ENCODE measurements around the gene CHKA.

The CHKA gene

DNA sequence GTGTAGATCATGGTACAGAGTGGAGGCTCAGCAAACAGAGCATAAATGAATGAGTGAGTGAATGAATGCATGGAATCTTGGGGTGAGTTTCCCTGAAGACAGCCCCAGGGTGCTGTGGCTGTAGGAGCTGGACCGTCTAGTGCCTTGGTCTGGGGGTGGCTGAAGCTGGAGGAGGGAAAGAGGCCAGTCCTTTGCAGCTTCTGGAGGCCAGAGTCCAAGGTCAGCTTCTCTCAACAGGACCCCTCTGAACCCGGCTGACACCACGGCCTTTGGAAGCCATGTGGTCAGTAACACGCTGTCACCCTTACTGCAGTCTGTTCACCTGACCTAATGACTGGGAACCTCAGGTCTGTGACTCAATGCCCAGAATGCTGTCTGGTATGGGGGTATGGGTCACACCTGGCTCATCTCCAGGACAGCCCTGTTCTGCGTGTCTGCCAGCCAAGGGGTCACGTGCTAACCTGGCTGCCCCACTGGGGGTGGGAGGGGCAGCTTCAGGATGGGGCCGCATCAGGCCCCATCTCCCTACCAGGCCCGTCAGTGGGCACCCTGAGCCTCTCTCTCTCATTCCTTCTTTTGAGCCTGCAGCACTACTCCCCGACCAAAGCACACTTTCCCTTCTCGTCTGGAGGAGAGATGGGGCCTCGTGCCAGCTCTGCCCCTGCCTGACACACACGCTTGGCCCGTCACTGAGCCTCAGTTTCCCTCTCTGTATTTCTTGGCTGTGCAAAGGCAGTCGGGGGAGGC is 24.1 kb upstream of the CHKA start:
- H3K36me3 ChIP-seq = no peaks in the 10 kb centered on the region
- peak overlapping the region; percentile 90 for H3K4me2 ChIP-seq
- H3K4me1 ChIP-seq = peaks cover 99% of the 10 kb centered on the region
- no peak overlapping the region for H3K27ac ChIP-seq
- H4K20me1 ChIP-seq = peaks cover 16% of the 10 kb centered on the region
- no peak overlapping the region for H3K4me3 ChIP-seq
- no peaks in the 10 kb centered on the region for H3K27me3 ChIP-seq
- H3K9me3 ChIP-seq = no peaks in the 10 kb centered on the region
- TF ChIP-seq Cebpa-rat (IDR thresholded peaks at IDR 0.05) = no peak
- H3K9ac ChIP-seq = no peak overlapping the region

- peaks cover 92% of the 10 kb centered on the region for H3K4me1 ChIP-seq
- peaks cover 16% of the 10 kb centered on the region for H4K20me1 ChIP-seq
- peak overlapping the region; percentile 76 for H3K27ac ChIP-seq
- no peak overlapping the region for H3K9ac ChIP-seq
- H3K27me3 ChIP-seq = no peaks in the 10 kb centered on the region
- no peaks in the 10 kb centered on the region for H3K9me3 ChIP-seq
- no peak for TF ChIP-seq Cebpa-rat (IDR thresholded peaks at IDR 0.05)
- H3K4me2 ChIP-seq = peak overlapping the region; percentile 90
- no peaks in the 10 kb centered on the region for H3K36me3 ChIP-seq
- H3K4me3 ChIP-seq = no peak overlapping the region
These were observed 22.1 kb upstream of the CHKA start for GRCh38 chr11:68143310-68143689.

- H3K27ac ChIP-seq = peak overlapping the region; percentile 76
- H3K4me2 ChIP-seq = peak overlapping the region; percentile 90
- peak overlapping the region; percentile 58 for H3K9ac ChIP-seq
- H3K27me3 ChIP-seq = no peaks in the 10 kb centered on the region
- H3K9me3 ChIP-seq = no peaks in the 10 kb centered on the region
- peaks cover 86% of the 10 kb centered on the region for H3K4me1 ChIP-seq
- no peaks in the 10 kb centered on the region for H3K36me3 ChIP-seq
- H4K20me1 ChIP-seq = peaks cover 16% of the 10 kb centered on the region
- TF ChIP-seq Cebpa-rat (IDR thresholded peaks at IDR 0.05) = no peak
- peak overlapping the region; percentile 22 for H3K4me3 ChIP-seq
These were observed 21.5 kb upstream of the CHKA start for GRCh38 chr11:68142441-68143309.

- Histone ChIP-seq H3K27ac (peak overlapping the region; percentile 76), H3K9ac (peak overlapping the region; percentile 58), H3K4me3 (peak overlapping the region; percentile 22), H3K9me3 (0 out of 2 replicates have a peak, but pooled peaks cover under 1% of the 10 kb centered on the region), H4K20me1 (peaks cover 16% of the 10 kb centered on the region), H3K36me3 (no peaks in the 10 kb centered on the region), H3K4me1 (peaks cover 80% of the 10 kb centered on the region), H3K27me3 (no peaks in the 10 kb centered on the region), H3K4me2 (peak overlapping the region; percentile 90)
- TF ChIP-seq Cebpa-rat (IDR thresholded peaks at IDR 0.05) = no peak
These were observed 20.8 kb upstream of the CHKA start for GRCh38 chr11:68142028-68142412.

GRCh38 chr11:68141246-68142027 is 20.2 kb upstream of the CHKA start:
- Histone ChIP-seq H4K20me1 (peaks cover 16% of the 10 kb centered on the region), H3K27ac (peak overlapping the region; percentile 49; the same call in 1 of the 2 replicates), H3K4me1 (peaks cover 74% of the 10 kb centered on the region), H3K4me3 (peak overlapping the region; percentile 22), H3K4me2 (peak overlapping the region; percentile 90), H3K36me3 (no peaks in the 10 kb centered on the region), H3K9me3 (peaks cover 6% of the 10 kb centered on the region), H3K9ac (peak overlapping the region; percentile 20; the same call in 1 of the 2 replicates), H3K27me3 (no peaks in the 10 kb centered on the region)
- no peak for TF ChIP-seq Cebpa-rat (IDR thresholded peaks at IDR 0.05)

DNA sequence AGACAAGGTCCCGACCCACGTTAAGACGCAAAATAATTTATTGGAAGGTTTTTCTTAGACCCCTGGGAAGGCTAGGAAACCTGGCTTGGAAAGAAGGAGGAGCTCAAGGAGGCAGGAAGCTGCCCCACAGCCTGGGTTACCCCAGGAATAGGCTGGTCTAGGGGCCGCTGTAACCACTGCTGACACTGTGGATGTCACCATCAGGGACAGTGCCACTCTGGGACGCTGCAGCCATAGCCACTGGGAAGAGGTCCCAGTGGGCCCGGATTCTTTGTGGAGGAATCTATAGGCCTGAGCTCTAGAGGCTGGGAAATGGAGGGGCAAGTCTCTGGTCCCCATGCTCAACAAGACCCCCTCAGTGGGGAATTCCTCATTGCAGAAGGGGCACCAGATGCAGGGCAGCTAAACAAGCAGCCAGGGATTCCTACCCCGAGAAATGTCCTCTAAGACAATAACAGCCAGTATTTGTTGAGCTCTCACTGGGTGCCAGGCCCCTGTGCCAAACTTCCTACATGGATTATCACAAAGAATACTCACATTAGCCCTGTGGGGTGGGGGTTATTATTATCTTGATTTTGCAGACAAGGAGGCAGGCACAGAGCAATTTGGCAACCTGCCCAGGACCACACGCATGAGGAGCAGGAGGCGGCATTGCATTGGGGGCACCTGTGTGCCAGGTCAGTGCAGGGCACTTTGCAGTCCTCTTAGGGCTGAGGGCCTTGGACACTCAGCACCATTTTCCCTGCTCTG is 19.5 kb upstream of the CHKA start:
- Histone ChIP-seq H3K4me1 (peaks cover 66% of the 10 kb centered on the region), H3K4me3 (peak overlapping the region; percentile 22), H3K4me2 (peak overlapping the region; percentile 90), H3K27ac (0 out of 2 replicates have a peak overlapping the region, but pooled peaks have one; percentile 49), H4K20me1 (peaks cover 16% of the 10 kb centered on the region), H3K9ac (no peak overlapping the region), H3K9me3 (peaks cover 14% of the 10 kb centered on the region), H3K36me3 (no peaks in the 10 kb centered on the region), H3K27me3 (no peaks in the 10 kb centered on the region)
- TF ChIP-seq Cebpa-rat (IDR thresholded peaks at IDR 0.05) = no peak

GRCh38 chr11:68138237-68138636 is 17.0 kb upstream of the CHKA start:
- Histone ChIP-seq H3K36me3 (no peaks in the 10 kb centered on the region), H3K4me1 (peaks cover 42% of the 10 kb centered on the region), H3K27me3 (no peaks in the 10 kb centered on the region), H3K27ac (no peak overlapping the region), H3K9me3 (peaks cover 38% of the 10 kb centered on the region), H3K4me2 (no peak overlapping the region), H4K20me1 (peaks cover 16% of the 10 kb centered on the region), H3K4me3 (no peak overlapping the region), H3K9ac (no peak overlapping the region)
- no peak for TF ChIP-seq Cebpa-rat (IDR thresholded peaks at IDR 0.05)

DNA sequence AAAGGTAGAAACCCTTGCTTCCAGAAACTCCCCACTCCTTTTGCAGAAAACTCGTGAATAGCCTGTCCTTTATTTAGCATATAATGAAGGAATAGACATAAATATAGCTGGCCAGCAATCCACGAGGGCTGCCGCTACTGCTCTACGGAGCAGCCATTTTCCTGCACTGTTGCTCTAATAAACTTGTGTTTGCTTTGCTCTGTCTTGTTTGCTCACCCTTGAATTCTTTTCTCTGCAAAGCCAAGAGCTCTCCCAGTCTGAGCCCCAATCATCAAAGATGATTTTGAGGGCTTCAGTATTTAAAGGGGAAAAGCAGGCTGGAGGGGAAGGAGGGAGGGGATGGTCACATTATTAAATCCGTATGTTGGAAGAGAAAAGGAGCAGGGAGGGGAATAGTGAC is 16.6 kb upstream of the CHKA start:
- Histone ChIP-seq H3K4me3 (no peak overlapping the region), H3K36me3 (no peaks in the 10 kb centered on the region), H3K27me3 (no peaks in the 10 kb centered on the region), H4K20me1 (peaks cover 16% of the 10 kb centered on the region), H3K4me2 (no peak overlapping the region), H3K4me1 (peaks cover 38% of the 10 kb centered on the region), H3K27ac (no peak overlapping the region), H3K9me3 (peaks cover 42% of the 10 kb centered on the region), H3K9ac (no peak overlapping the region)
- TF ChIP-seq Cebpa-rat (IDR thresholded peaks at IDR 0.05) = no peak

DNA sequence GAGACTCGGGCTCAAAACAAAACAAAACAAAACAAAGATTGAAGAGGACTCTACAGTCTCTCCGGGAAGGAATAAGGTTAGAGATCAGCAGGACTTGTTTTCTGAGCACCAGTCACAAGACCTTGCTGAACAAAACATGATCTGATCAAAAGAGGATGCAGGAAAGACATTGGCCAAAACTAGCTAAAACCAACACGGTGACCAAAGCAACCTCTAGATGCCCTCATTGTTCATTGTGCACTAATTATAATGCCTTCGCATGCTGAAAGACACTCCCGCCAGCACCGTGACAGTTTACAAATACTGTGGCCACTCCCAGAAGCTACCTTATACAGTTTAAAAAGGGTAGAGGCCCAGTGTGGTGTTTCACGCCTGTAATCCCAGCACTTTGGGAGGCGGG is 15.7 kb upstream of the CHKA start:
- Histone ChIP-seq H4K20me1 (peaks cover 15% of the 10 kb centered on the region), H3K36me3 (no peaks in the 10 kb centered on the region), H3K4me1 (peaks cover 28% of the 10 kb centered on the region), H3K4me2 (no peak overlapping the region), H3K9me3 (peaks cover 51% of the 10 kb centered on the region), H3K4me3 (no peak overlapping the region), H3K9ac (no peak overlapping the region), H3K27ac (no peak overlapping the region), H3K27me3 (no peaks in the 10 kb centered on the region)
- no peak for TF ChIP-seq Cebpa-rat (IDR thresholded peaks at IDR 0.05)
